Endothelial cell (in vitro differentiated cells): ENCODE data around the gene KDM5A. TPM values are rescaled to one million over a fixed set of nuclear protein-coding genes. Genes with fewer than 3 reads are reported as not detected.

ENCODE experiments used
- DNase-seq: peaks from one replicate; pipeline ENCODE4 v3.0.0; 2021; ENCODE audit warnings: low spot score
- H3K27ac Mint-ChIP-seq: one replicate; pipeline ENCODE4 v1.8.0; 2021; ENCODE audit warnings: mixed read lengths, inconsistent platforms; ENCODE audit not compliant: unreplicated experiment
- H3K27me3 Mint-ChIP-seq: one replicate; pipeline ENCODE4 v1.8.0; 2021; ENCODE audit warnings: mild to moderate bottlenecking, moderate library complexity, mixed read lengths, inconsistent platforms; ENCODE audit not compliant: unreplicated experiment
- H3K36me3 Mint-ChIP-seq: one replicate; pipeline ENCODE4 v1.8.0; 2021; ENCODE audit warnings: mild to moderate bottlenecking, low read depth, mixed read lengths, inconsistent platforms; ENCODE audit not compliant: unreplicated experiment
- H3K4me1 Mint-ChIP-seq: one replicate; pipeline ENCODE4 v1.8.0; 2021; ENCODE audit warnings: mild to moderate bottlenecking, mixed read lengths, inconsistent platforms; ENCODE audit not compliant: unreplicated experiment
- H3K4me3 Mint-ChIP-seq: one replicate; pipeline ENCODE4 v1.8.0; 2021; ENCODE audit warnings: mild to moderate bottlenecking, mixed read lengths, inconsistent platforms; ENCODE audit not compliant: unreplicated experiment
- H3K9me3 Mint-ChIP-seq: one replicate; pipeline ENCODE4 v1.8.0; 2021; ENCODE audit warnings: mixed read lengths, inconsistent platforms; ENCODE audit not compliant: unreplicated experiment
- CTCF ChIP-seq: fragments of 200-600 bp; sonication (generic); IDR thresholded peaks from one replicate; pipeline ENCODE4 v1.5.0; 2021; ENCODE audit warnings: antibody characterized with exemption; ENCODE audit not compliant: unreplicated experiment
- total RNA-seq: library from RNA; stranded (reverse); fragmentation: NEBNext Ultra II Directional; extraction: Animal tissue kit (Norgen Biotek cat#: 25700); gene quantifications from one replicate; pipeline ENCODE4 v1.2.1, GENCODE V29; 2021; ENCODE audit not compliant: unreplicated experiment

The KDM5A gene
- total RNA-seq, 1 donor from 2014 or later, result 86.3 TPM

- no peak for TF ChIP-seq CTCF
- H3K36me3 Mint-ChIP-seq, result peaks cover 17% of the 10 kb centered on the region
- peaks cover 4% of the 10 kb centered on the region for H3K27me3 Mint-ChIP-seq
- H3K27ac Mint-ChIP-seq, result no peak overlapping the region
- peaks cover 12% of the 10 kb centered on the region for H3K9me3 Mint-ChIP-seq
- no peak for DNase-seq
- no peak overlapping the region for H3K4me3 Mint-ChIP-seq
- peaks cover 2% of the 10 kb centered on the region for H3K4me1 Mint-ChIP-seq
These were observed 154.2 kb downstream of the KDM5A start for GRCh38 chr12:234891-235415.

GRCh38 chr12:234019-234418, 155.1 kb downstream of the KDM5A start:
- no peak overlapping the region for H3K27ac Mint-ChIP-seq
- peaks cover 15% of the 10 kb centered on the region for H3K36me3 Mint-ChIP-seq
- no peak for TF ChIP-seq CTCF
- H3K4me3 Mint-ChIP-seq, result no peak overlapping the region
- peaks cover 4% of the 10 kb centered on the region for H3K27me3 Mint-ChIP-seq
- peaks cover 12% of the 10 kb centered on the region for H3K9me3 Mint-ChIP-seq
- peaks cover 2% of the 10 kb centered on the region for H3K4me1 Mint-ChIP-seq
- DNase-seq, result no peak

GRCh38 chr12:233615-233968, 155.5 kb downstream of the KDM5A start:
- H3K4me3 Mint-ChIP-seq, result no peak overlapping the region
- no peak overlapping the region for H3K27ac Mint-ChIP-seq
- no peak for TF ChIP-seq CTCF
- DNase-seq, result no peak
- peaks cover 12% of the 10 kb centered on the region for H3K9me3 Mint-ChIP-seq
- H3K4me1 Mint-ChIP-seq, result peaks cover 6% of the 10 kb centered on the region
- peaks cover 4% of the 10 kb centered on the region for H3K27me3 Mint-ChIP-seq
- peaks cover 15% of the 10 kb centered on the region for H3K36me3 Mint-ChIP-seq

- no peak for TF ChIP-seq CTCF
- no peak for DNase-seq
- peaks cover 7% of the 10 kb centered on the region for H3K4me1 Mint-ChIP-seq
These were observed 156.1 kb downstream of the KDM5A start for GRCh38 chr12:232731-233614.

GRCh38 chr12:230925-231671, 158.0 kb downstream of the KDM5A start:
- Mint-ChIP-seq H3K27ac (no peak overlapping the region), H3K4me3 (no peak overlapping the region), H3K36me3 (peaks cover 3% of the 10 kb centered on the region), H3K9me3 (peaks cover 3% of the 10 kb centered on the region), H3K27me3 (peaks cover 3% of the 10 kb centered on the region), H3K4me1 (peaks cover 7% of the 10 kb centered on the region)
- no peak for TF ChIP-seq CTCF
- no peak for DNase-seq

More at GRCh38 chr12:232731-233614, 156.1 kb downstream of the KDM5A start:
- Mint-ChIP-seq H3K4me3 (no peak overlapping the region), H3K9me3 (peaks cover 10% of the 10 kb centered on the region), H3K36me3 (peaks cover 11% of the 10 kb centered on the region), H3K27ac (no peak overlapping the region), H3K27me3 (peaks cover 4% of the 10 kb centered on the region)
